ENCODE results near the gene CDH13.

CDH13 gene

DNA sequence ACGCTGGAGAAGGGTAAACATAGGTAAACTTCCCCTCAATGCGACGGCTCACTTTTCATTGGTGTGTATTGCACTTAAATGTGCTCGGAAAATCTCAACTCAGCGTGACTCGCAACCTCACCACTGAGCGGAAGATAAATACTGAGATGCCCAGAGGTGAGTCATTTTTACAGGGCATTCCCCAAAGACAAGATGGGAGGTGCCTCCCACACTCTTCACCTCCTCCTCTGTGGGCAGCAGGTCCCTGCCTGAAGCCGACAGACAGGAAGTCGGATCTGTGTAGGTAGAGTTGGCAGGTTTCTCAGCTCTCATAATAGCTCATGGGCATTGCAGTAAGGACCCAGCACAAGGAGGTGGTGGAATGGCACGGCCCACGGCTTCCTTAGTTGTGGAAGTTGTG lies 906.4 kb downstream of the CDH13 start:
- Mint-ChIP-seq H3K4me3 (no peak overlapping the region), H3K4me1 (ENCODE audit: low read depth) (no peaks in the 10 kb centered on the region), H3K27ac (no peak overlapping the region), H3K9me3 (peaks cover 2% of the 10 kb centered on the region), H3K27me3 (no peaks in the 10 kb centered on the region), H3K36me3 (ENCODE audit: low read depth) (no peaks in the 10 kb centered on the region)
- DNase-seq, result no peak

GRCh38 chr16:83538707-83539106 lies 911.9 kb downstream of the CDH13 start:
- peaks cover 3% of the 10 kb centered on the region for H3K9me3 Mint-ChIP-seq
- DNase-seq, result no peak
- no peaks in the 10 kb centered on the region for H3K36me3 Mint-ChIP-seq (ENCODE audit: low read depth)
- H3K4me3 Mint-ChIP-seq, result no peak overlapping the region
- H3K27ac Mint-ChIP-seq, result no peak overlapping the region
- H3K4me1 Mint-ChIP-seq (ENCODE audit: low read depth), result no peaks in the 10 kb centered on the region
- no peaks in the 10 kb centered on the region for H3K27me3 Mint-ChIP-seq

GRCh38 chr16:83539736-83540490 lies 913.1 kb downstream of the CDH13 start:
- Mint-ChIP-seq H3K9me3 (peaks cover 3% of the 10 kb centered on the region), H3K4me1 (ENCODE audit: low read depth) (no peaks in the 10 kb centered on the region), H3K4me3 (no peak overlapping the region), H3K27ac (no peak overlapping the region), H3K36me3 (ENCODE audit: low read depth) (no peaks in the 10 kb centered on the region), H3K27me3 (no peaks in the 10 kb centered on the region)
- DNase-seq, result no peak

- H3K36me3 Mint-ChIP-seq (ENCODE audit: low read depth), result no peaks in the 10 kb centered on the region
- no peaks in the 10 kb centered on the region for H3K4me1 Mint-ChIP-seq (ENCODE audit: low read depth)
- peaks cover 3% of the 10 kb centered on the region for H3K9me3 Mint-ChIP-seq
- H3K27me3 Mint-ChIP-seq, result no peaks in the 10 kb centered on the region
- H3K4me3 Mint-ChIP-seq, result no peak overlapping the region
- H3K27ac Mint-ChIP-seq, result no peak overlapping the region
- no peak for DNase-seq
Observed at GRCh38 chr16:83541231-83541630, 914.5 kb downstream of the CDH13 start.

- Mint-ChIP-seq H3K27me3 (no peaks in the 10 kb centered on the region), H3K36me3 (ENCODE audit: low read depth) (no peaks in the 10 kb centered on the region), H3K4me1 (ENCODE audit: low read depth) (no peaks in the 10 kb centered on the region), H3K4me3 (no peak overlapping the region), H3K27ac (no peak overlapping the region), H3K9me3 (peaks cover 5% of the 10 kb centered on the region)
- no peak for DNase-seq
Observed at GRCh38 chr16:83542491-83542890, 915.7 kb downstream of the CDH13 start.

GRCh38 chr16:83549316-83550182 lies 922.8 kb downstream of the CDH13 start:
- H3K27me3 Mint-ChIP-seq, result no peaks in the 10 kb centered on the region
- H3K4me1 Mint-ChIP-seq (ENCODE audit: low read depth), result no peaks in the 10 kb centered on the region
- H3K36me3 Mint-ChIP-seq (ENCODE audit: low read depth), result no peaks in the 10 kb centered on the region
- no peak for DNase-seq
- peaks cover 5% of the 10 kb centered on the region for H3K9me3 Mint-ChIP-seq
- no peak overlapping the region for H3K27ac Mint-ChIP-seq
- no peak overlapping the region for H3K4me3 Mint-ChIP-seq

- no peaks in the 10 kb centered on the region for H3K36me3 Mint-ChIP-seq (ENCODE audit: low read depth)
- peaks cover 5% of the 10 kb centered on the region for H3K9me3 Mint-ChIP-seq
- H3K4me1 Mint-ChIP-seq (ENCODE audit: low read depth), result no peaks in the 10 kb centered on the region
Observed at GRCh38 chr16:83550183-83550569, 923.4 kb downstream of the CDH13 start.

GRCh38 chr16:83552228-83552627 lies 925.5 kb downstream of the CDH13 start:
- Mint-ChIP-seq H3K4me1 (ENCODE audit: low read depth) (no peaks in the 10 kb centered on the region), H3K36me3 (ENCODE audit: low read depth) (no peaks in the 10 kb centered on the region), H3K27me3 (no peaks in the 10 kb centered on the region), H3K9me3 (peaks cover 5% of the 10 kb centered on the region), H3K27ac (no peak overlapping the region), H3K4me3 (no peak overlapping the region)
- DNase-seq, result no peak

More at GRCh38 chr16:83550183-83550569, 923.4 kb downstream of the CDH13 start:
- Mint-ChIP-seq H3K27ac (no peak overlapping the region), H3K27me3 (no peaks in the 10 kb centered on the region), H3K4me3 (no peak overlapping the region)
- DNase-seq, result no peak

GRCh38 chr16:83552930-83553329 lies 926.2 kb downstream of the CDH13 start:
- no peaks in the 10 kb centered on the region for H3K36me3 Mint-ChIP-seq (ENCODE audit: low read depth)
- H3K9me3 Mint-ChIP-seq, result no peaks in the 10 kb centered on the region
- DNase-seq, result no peak
- H3K27ac Mint-ChIP-seq, result no peak overlapping the region
- H3K4me1 Mint-ChIP-seq (ENCODE audit: low read depth), result no peaks in the 10 kb centered on the region
- H3K4me3 Mint-ChIP-seq, result no peak overlapping the region
- H3K27me3 Mint-ChIP-seq, result no peaks in the 10 kb centered on the region

DNA sequence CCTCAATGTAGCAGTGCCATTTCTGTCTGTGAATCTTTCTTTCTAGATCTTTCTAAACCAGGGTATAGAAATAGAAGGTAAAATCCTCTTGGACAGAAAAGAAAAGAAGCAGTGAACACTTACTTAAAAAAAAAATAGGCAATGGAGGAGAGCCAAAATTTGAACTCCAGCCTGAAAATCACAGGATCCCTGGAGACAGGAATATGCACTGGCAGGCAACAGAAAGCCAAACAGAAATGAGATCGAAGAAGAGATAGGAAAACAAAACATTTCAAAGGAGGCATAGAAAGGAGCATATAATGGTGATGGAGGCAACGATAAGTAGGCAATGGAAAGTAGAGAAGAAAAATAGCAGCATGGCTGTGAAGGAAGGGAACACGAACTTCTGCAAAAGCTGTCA lies 927.3 kb downstream of the CDH13 start:
- no peaks in the 10 kb centered on the region for H3K27me3 Mint-ChIP-seq
- no peak overlapping the region for H3K4me3 Mint-ChIP-seq
- no peak for DNase-seq
- no peaks in the 10 kb centered on the region for H3K4me1 Mint-ChIP-seq (ENCODE audit: low read depth)
- H3K27ac Mint-ChIP-seq, result no peak overlapping the region
- H3K36me3 Mint-ChIP-seq (ENCODE audit: low read depth), result no peaks in the 10 kb centered on the region
- no peaks in the 10 kb centered on the region for H3K9me3 Mint-ChIP-seq

DNA sequence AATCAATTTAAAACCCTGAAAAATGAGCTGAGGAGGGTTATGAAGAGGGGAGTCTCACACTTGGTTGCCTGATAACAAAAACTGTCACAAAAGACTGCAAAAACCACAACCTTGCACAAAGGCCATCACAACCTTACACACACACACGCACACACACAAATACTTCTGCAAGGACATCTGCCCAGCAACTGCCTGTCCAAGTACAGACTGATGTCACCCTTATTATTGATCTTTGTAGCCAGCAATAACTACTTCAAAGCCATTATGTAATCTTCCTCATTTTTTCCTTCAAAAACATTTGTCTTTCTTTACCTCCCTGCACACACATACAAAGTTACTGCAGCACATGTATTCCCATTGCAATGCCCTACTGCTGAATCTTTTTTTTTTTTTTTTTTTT lies 927.8 kb downstream of the CDH13 start:
- Mint-ChIP-seq H3K4me3 (no peak overlapping the region), H3K36me3 (ENCODE audit: low read depth) (no peaks in the 10 kb centered on the region), H3K27me3 (no peaks in the 10 kb centered on the region), H3K9me3 (no peaks in the 10 kb centered on the region), H3K27ac (no peak overlapping the region), H3K4me1 (ENCODE audit: low read depth) (no peaks in the 10 kb centered on the region)
- DNase-seq, result no peak

DNA sequence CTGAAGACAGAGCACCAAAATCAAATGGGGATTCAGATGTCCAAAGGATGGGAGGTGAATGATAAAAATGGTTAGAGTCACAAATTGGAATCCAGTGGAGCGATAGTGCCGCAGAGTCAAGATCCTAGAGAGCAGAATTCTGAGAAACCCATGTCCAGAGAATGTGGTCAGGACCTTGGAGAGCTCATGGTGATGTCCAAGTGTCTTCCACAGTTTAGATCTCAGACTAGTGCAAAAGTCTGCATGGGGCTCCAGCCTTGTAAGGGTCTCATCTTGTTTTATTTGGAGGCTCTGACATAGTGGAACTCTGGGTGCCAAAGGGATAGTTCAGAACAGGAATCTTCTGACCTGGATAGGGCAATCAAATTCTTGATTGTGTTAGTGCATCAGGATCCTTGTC lies 935.1 kb downstream of the CDH13 start:
- Mint-ChIP-seq H3K4me1 (ENCODE audit: low read depth) (no peaks in the 10 kb centered on the region), H3K36me3 (ENCODE audit: low read depth) (no peaks in the 10 kb centered on the region), H3K4me3 (no peak overlapping the region), H3K9me3 (peaks cover 5% of the 10 kb centered on the region), H3K27ac (no peak overlapping the region), H3K27me3 (no peaks in the 10 kb centered on the region)
- DNase-seq, result no peak

DNA sequence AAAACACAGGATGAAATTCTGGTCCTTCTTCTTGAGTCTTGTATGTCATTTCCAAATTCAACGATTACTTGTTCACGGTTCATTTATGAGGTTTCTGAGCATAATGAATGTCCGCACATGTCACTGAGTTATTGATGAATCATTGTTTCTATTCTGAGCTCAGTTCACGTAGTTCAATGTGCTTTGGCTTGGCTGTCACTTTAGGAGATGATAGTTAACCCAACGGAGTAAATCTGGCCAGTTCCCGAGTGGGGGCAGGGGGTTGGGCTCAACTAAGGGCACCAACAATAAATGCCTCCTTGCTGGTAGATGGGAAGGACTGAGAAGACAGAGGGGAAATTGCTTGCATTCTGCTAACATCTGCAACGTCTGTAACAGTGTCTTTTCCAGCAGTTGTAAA lies 941.6 kb downstream of the CDH13 start:
- no peak for DNase-seq
- peaks cover 5% of the 10 kb centered on the region for H3K9me3 Mint-ChIP-seq
- no peaks in the 10 kb centered on the region for H3K36me3 Mint-ChIP-seq (ENCODE audit: low read depth)
- peaks cover 4% of the 10 kb centered on the region for H3K27me3 Mint-ChIP-seq
- H3K4me1 Mint-ChIP-seq (ENCODE audit: low read depth), result no peaks in the 10 kb centered on the region
- no peak overlapping the region for H3K27ac Mint-ChIP-seq
- H3K4me3 Mint-ChIP-seq, result no peak overlapping the region

GRCh38 chr16:83574388-83574787 lies 947.6 kb downstream of the CDH13 start:
- Mint-ChIP-seq H3K9me3 (peaks cover 5% of the 10 kb centered on the region), H3K27me3 (peaks cover 4% of the 10 kb centered on the region), H3K36me3 (ENCODE audit: low read depth) (no peaks in the 10 kb centered on the region), H3K4me3 (no peak overlapping the region), H3K4me1 (ENCODE audit: low read depth) (no peaks in the 10 kb centered on the region), H3K27ac (no peak overlapping the region)
- DNase-seq, result no peak

GRCh38 chr16:83577078-83577745 lies 950.4 kb downstream of the CDH13 start:
- no peak for DNase-seq
- Mint-ChIP-seq H3K27me3 (no peaks in the 10 kb centered on the region), H3K9me3 (peaks cover 5% of the 10 kb centered on the region), H3K4me1 (ENCODE audit: low read depth) (no peaks in the 10 kb centered on the region), H3K36me3 (ENCODE audit: low read depth) (no peaks in the 10 kb centered on the region), H3K27ac (no peak overlapping the region), H3K4me3 (no peak overlapping the region)

All from activated T-cell treated with anti-CD3 and anti-CD28 coated beads, Interleukin-2, amount 50 U/mL, for 24 hours (primary cell).